ENCODE results near the gene RECK. TPM values are rescaled to one million over a fixed set of nuclear protein-coding genes. Genes with fewer than 3 reads are reported as not detected.

RECK gene
- total RNA-seq, 1 donor: 32.8 TPM

- H3K4me3 ChIP-seq (ENCODE audit: low read depth, low read length): no peak overlapping the region
- no peak for DNase-seq (ENCODE audit: low read depth)
- TF ChIP-seq CTCF (IDR thresholded peaks at IDR 0.05; ENCODE audit: insufficient read depth, low read depth, low read length): no peak
Measured at GRCh38 chr9:36053971-36054370, 17.3 kb downstream of the RECK start.

- H3K4me3 ChIP-seq (ENCODE audit: low read depth, low read length): no peak overlapping the region
- DNase-seq (ENCODE audit: low read depth): no peak
- no peak for TF ChIP-seq CTCF (IDR thresholded peaks at IDR 0.05; ENCODE audit: insufficient read depth, low read depth, low read length)
Measured at GRCh38 chr9:36056896-36057295, 20.2 kb downstream of the RECK start.

- no peak for DNase-seq (ENCODE audit: low read depth)
- TF ChIP-seq CTCF (IDR thresholded peaks at IDR 0.05; ENCODE audit: insufficient read depth, low read depth, low read length): no peak
Measured at GRCh38 chr9:36063804-36064447, 27.2 kb downstream of the RECK start.

GRCh38 chr9:36064448-36065037 is 27.8 kb downstream of the RECK start:
- no peak for TF ChIP-seq CTCF (IDR thresholded peaks at IDR 0.05; ENCODE audit: insufficient read depth, low read depth, low read length)
- DNase-seq (ENCODE audit: low read depth): no peak
- H3K4me3 ChIP-seq (ENCODE audit: low read depth, low read length): no peak overlapping the region

More at GRCh38 chr9:36063804-36064447, 27.2 kb downstream of the RECK start:
- H3K4me3 ChIP-seq (ENCODE audit: low read depth, low read length): no peak overlapping the region

- H3K4me3 ChIP-seq (ENCODE audit: low read depth, low read length): no peak overlapping the region
- TF ChIP-seq CTCF (IDR thresholded peaks at IDR 0.05; ENCODE audit: insufficient read depth, low read depth, low read length): no peak
- no peak for DNase-seq (ENCODE audit: low read depth)
Measured at GRCh38 chr9:36074055-36074454, 37.3 kb downstream of the RECK start.

GRCh38 chr9:36074870-36075532 is 38.3 kb downstream of the RECK start:
- no peak for TF ChIP-seq CTCF (IDR thresholded peaks at IDR 0.05; ENCODE audit: insufficient read depth, low read depth, low read length)
- H3K4me3 ChIP-seq (ENCODE audit: low read depth, low read length): no peak overlapping the region
- peak; percentile 94 for DNase-seq (ENCODE audit: low read depth)
